ENCODE data around the gene RAPGEFL1.

DNA sequence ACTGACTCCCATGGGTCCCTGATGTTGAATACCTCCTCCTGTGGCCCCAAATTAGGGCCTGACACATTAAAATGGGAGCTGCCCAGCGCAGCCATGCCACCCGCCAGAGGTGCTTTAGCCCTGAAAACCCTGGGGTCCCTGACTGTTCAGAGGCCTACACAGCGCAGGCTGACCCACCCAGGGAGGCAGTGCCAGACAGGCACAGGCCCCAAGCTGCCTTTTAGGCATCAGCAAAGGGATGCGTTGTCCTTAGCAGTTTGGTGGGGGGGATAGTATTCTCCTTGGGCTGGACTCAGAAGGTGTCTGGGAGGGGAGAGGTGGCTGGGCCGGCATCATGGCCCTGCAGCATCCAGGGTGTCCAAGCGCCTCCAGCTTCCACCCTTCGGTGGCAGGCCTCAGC, 1.4 kb downstream of the RAPGEFL1 start:
- no peak for TF ChIP-seq CTCF (IDR thresholded peaks at IDR 0.05; ENCODE audit: low read depth, low read length, poor library complexity, severe bottlenecking)
- no peak for TF ChIP-seq EZH2phosphoT487 (IDR thresholded peaks at IDR 0.05; ENCODE audit: borderline replicate concordance, low read length)
